Measurements from ENCODE around the gene SLC36A1.
"Not testable (repeated sequence)": the region's sequence is repeated elsewhere in the genome, so short reads cannot be mapped to it uniquely, and the experiment has no call there.

The SLC36A1 gene

GRCh38 chr5:151426347-151426746 is 21.1 kb upstream of the SLC36A1 start:
- H3K9me3 ChIP-seq (ENCODE audit: control insufficient read depth in 1 of 2, low read length in 2 of 2); H3K9ac ChIP-seq (ENCODE audit: low read depth in 1 of 2, low read length in 2 of 2); H3K4me3 ChIP-seq (ENCODE audit: low read depth in 1 of 2, low read length in 2 of 2); H3K27me3 ChIP-seq (ENCODE audit: control insufficient read depth in 1 of 2, insufficient read depth in 2 of 2, low read length in 2 of 2); H3K27ac ChIP-seq (ENCODE audit: low read depth, low read length); H3K4me1 ChIP-seq (ENCODE audit: control insufficient read depth in 1 of 2, insufficient read depth in 2 of 2, low read length in 2 of 2); H3K36me3 ChIP-seq (ENCODE audit: control insufficient read depth in 1 of 2, insufficient read depth in 2 of 2, low read length in 2 of 2): not testable (repeated sequence)

- H3K4me3 ChIP-seq (ENCODE audit: low read depth in 1 of 2, low read length in 2 of 2): no peak overlapping the region
Observed at GRCh38 chr5:151427258-151427657, 20.1 kb upstream of the SLC36A1 start.

GRCh38 chr5:151430731-151431130 is 16.7 kb upstream of the SLC36A1 start:
- no peak overlapping the region for H3K27ac ChIP-seq (ENCODE audit: low read depth, low read length)
- no peak overlapping the region for H3K9ac ChIP-seq (ENCODE audit: low read depth in 1 of 2, low read length in 2 of 2)
- no peak overlapping the region for H3K4me3 ChIP-seq (ENCODE audit: low read depth in 1 of 2, low read length in 2 of 2)
- H3K4me1 ChIP-seq (ENCODE audit: control insufficient read depth in 1 of 2, insufficient read depth in 2 of 2, low read length in 2 of 2): no peaks in the 10 kb centered on the region
- H3K9me3 ChIP-seq (ENCODE audit: control insufficient read depth in 1 of 2, low read length in 2 of 2): no peaks in the 10 kb centered on the region
- no peaks in the 10 kb centered on the region for H3K36me3 ChIP-seq (ENCODE audit: control insufficient read depth in 1 of 2, insufficient read depth in 2 of 2, low read length in 2 of 2)
- H3K27me3 ChIP-seq (ENCODE audit: control insufficient read depth in 1 of 2, insufficient read depth in 2 of 2, low read length in 2 of 2): no peaks in the 10 kb centered on the region

More at GRCh38 chr5:151427258-151427657, 20.1 kb upstream of the SLC36A1 start:
- no peaks in the 10 kb centered on the region for H3K36me3 ChIP-seq (ENCODE audit: control insufficient read depth in 1 of 2, insufficient read depth in 2 of 2, low read length in 2 of 2)
- no peak overlapping the region for H3K9ac ChIP-seq (ENCODE audit: low read depth in 1 of 2, low read length in 2 of 2)
- H3K4me1 ChIP-seq (ENCODE audit: control insufficient read depth in 1 of 2, insufficient read depth in 2 of 2, low read length in 2 of 2): no peaks in the 10 kb centered on the region
- H3K9me3 ChIP-seq (ENCODE audit: control insufficient read depth in 1 of 2, low read length in 2 of 2): no peaks in the 10 kb centered on the region
- no peaks in the 10 kb centered on the region for H3K27me3 ChIP-seq (ENCODE audit: control insufficient read depth in 1 of 2, insufficient read depth in 2 of 2, low read length in 2 of 2)
- H3K27ac ChIP-seq (ENCODE audit: low read depth, low read length): no peak overlapping the region

GRCh38 chr5:151431666-151432065 is 15.7 kb upstream of the SLC36A1 start:
- Histone ChIP-seq H3K9ac (ENCODE audit: low read depth in 1 of 2, low read length in 2 of 2) (no peak overlapping the region), H3K4me3 (ENCODE audit: low read depth in 1 of 2, low read length in 2 of 2) (no peak overlapping the region), H3K36me3 (ENCODE audit: control insufficient read depth in 1 of 2, insufficient read depth in 2 of 2, low read length in 2 of 2) (no peaks in the 10 kb centered on the region), H3K27me3 (ENCODE audit: control insufficient read depth in 1 of 2, insufficient read depth in 2 of 2, low read length in 2 of 2) (no peaks in the 10 kb centered on the region), H3K9me3 (ENCODE audit: control insufficient read depth in 1 of 2, low read length in 2 of 2) (no peaks in the 10 kb centered on the region), H3K27ac (ENCODE audit: low read depth, low read length) (no peak overlapping the region), H3K4me1 (ENCODE audit: control insufficient read depth in 1 of 2, insufficient read depth in 2 of 2, low read length in 2 of 2) (no peaks in the 10 kb centered on the region)

GRCh38 chr5:151432210-151432609 is 15.2 kb upstream of the SLC36A1 start:
- Histone ChIP-seq H3K27ac (ENCODE audit: low read depth, low read length) (no peak overlapping the region), H3K36me3 (ENCODE audit: control insufficient read depth in 1 of 2, insufficient read depth in 2 of 2, low read length in 2 of 2) (no peaks in the 10 kb centered on the region), H3K4me1 (ENCODE audit: control insufficient read depth in 1 of 2, insufficient read depth in 2 of 2, low read length in 2 of 2) (no peaks in the 10 kb centered on the region), H3K9ac (ENCODE audit: low read depth in 1 of 2, low read length in 2 of 2) (no peak overlapping the region), H3K9me3 (ENCODE audit: control insufficient read depth in 1 of 2, low read length in 2 of 2) (no peaks in the 10 kb centered on the region), H3K4me3 (ENCODE audit: low read depth in 1 of 2, low read length in 2 of 2) (no peak overlapping the region), H3K27me3 (ENCODE audit: control insufficient read depth in 1 of 2, insufficient read depth in 2 of 2, low read length in 2 of 2) (no peaks in the 10 kb centered on the region)

GRCh38 chr5:151434570-151435237 is 12.7 kb upstream of the SLC36A1 start:
- Histone ChIP-seq H3K9me3 (ENCODE audit: control insufficient read depth in 1 of 2, low read length in 2 of 2) (no peaks in the 10 kb centered on the region), H3K27ac (ENCODE audit: low read depth, low read length) (no peak overlapping the region), H3K4me3 (ENCODE audit: low read depth in 1 of 2, low read length in 2 of 2) (no peak overlapping the region), H3K27me3 (ENCODE audit: control insufficient read depth in 1 of 2, insufficient read depth in 2 of 2, low read length in 2 of 2) (no peaks in the 10 kb centered on the region), H3K9ac (ENCODE audit: low read depth in 1 of 2, low read length in 2 of 2) (no peak overlapping the region), H3K36me3 (ENCODE audit: control insufficient read depth in 1 of 2, insufficient read depth in 2 of 2, low read length in 2 of 2) (no peaks in the 10 kb centered on the region), H3K4me1 (ENCODE audit: control insufficient read depth in 1 of 2, insufficient read depth in 2 of 2, low read length in 2 of 2) (no peaks in the 10 kb centered on the region)

- peak overlapping the region; percentile 80 to 98 for H3K4me3 ChIP-seq (ENCODE audit: low read depth in 1 of 2, low read length in 2 of 2)
- H3K36me3 ChIP-seq (ENCODE audit: control insufficient read depth in 1 of 2, insufficient read depth in 2 of 2, low read length in 2 of 2): no peaks in the 10 kb centered on the region
- no peak overlapping the region for H3K27ac ChIP-seq (ENCODE audit: low read depth, low read length)
- no peaks in the 10 kb centered on the region for H3K27me3 ChIP-seq (ENCODE audit: control insufficient read depth in 1 of 2, insufficient read depth in 2 of 2, low read length in 2 of 2)
- peaks cover 31 to 36% of the 10 kb centered on the region in 2 donors for H3K4me1 ChIP-seq (ENCODE audit: control insufficient read depth in 1 of 2, insufficient read depth in 2 of 2, low read length in 2 of 2)
- H3K9me3 ChIP-seq (ENCODE audit: control insufficient read depth in 1 of 2, low read length in 2 of 2): no peaks in the 10 kb centered on the region
- H3K9ac ChIP-seq (ENCODE audit: low read depth in 1 of 2, low read length in 2 of 2): peak overlapping the region; percentile 54 to 94
Observed at GRCh38 chr5:151448038-151448985, 909 bp downstream of the SLC36A1 start.

- Histone ChIP-seq H3K36me3 (ENCODE audit: control insufficient read depth in 1 of 2, insufficient read depth in 2 of 2, low read length in 2 of 2) (no peaks in the 10 kb centered on the region), H3K9me3 (ENCODE audit: control insufficient read depth in 1 of 2, low read length in 2 of 2) (no peaks in the 10 kb centered on the region), H3K4me3 (ENCODE audit: low read depth in 1 of 2, low read length in 2 of 2) (peak overlapping the region; percentile 80 to 98), H3K27ac (ENCODE audit: low read depth, low read length) (no peak overlapping the region), H3K27me3 (ENCODE audit: control insufficient read depth in 1 of 2, insufficient read depth in 2 of 2, low read length in 2 of 2) (no peaks in the 10 kb centered on the region), H3K9ac (ENCODE audit: low read depth in 1 of 2, low read length in 2 of 2) (peak overlapping the region; percentile 54 to 55), H3K4me1 (ENCODE audit: control insufficient read depth in 1 of 2, insufficient read depth in 2 of 2, low read length in 2 of 2) (peaks cover 34 to 37% of the 10 kb centered on the region in 2 donors)
Observed at GRCh38 chr5:151449297-151449696, 1.9 kb downstream of the SLC36A1 start.

GRCh38 chr5:151449839-151450238 is 2.4 kb downstream of the SLC36A1 start:
- peak overlapping the region; percentile 80 to 98 for H3K4me3 ChIP-seq (ENCODE audit: low read depth in 1 of 2, low read length in 2 of 2)
- peaks cover 39 to 41% of the 10 kb centered on the region in 2 donors for H3K4me1 ChIP-seq (ENCODE audit: control insufficient read depth in 1 of 2, insufficient read depth in 2 of 2, low read length in 2 of 2)
- no peaks in the 10 kb centered on the region for H3K27me3 ChIP-seq (ENCODE audit: control insufficient read depth in 1 of 2, insufficient read depth in 2 of 2, low read length in 2 of 2)
- no peaks in the 10 kb centered on the region for H3K36me3 ChIP-seq (ENCODE audit: control insufficient read depth in 1 of 2, insufficient read depth in 2 of 2, low read length in 2 of 2)
- H3K27ac ChIP-seq (ENCODE audit: low read depth, low read length): no peak overlapping the region
- H3K9me3 ChIP-seq (ENCODE audit: control insufficient read depth in 1 of 2, low read length in 2 of 2): no peaks in the 10 kb centered on the region
- peak overlapping the region; percentile 21 to 54 for H3K9ac ChIP-seq (ENCODE audit: low read depth in 1 of 2, low read length in 2 of 2)

- H3K4me3 ChIP-seq (ENCODE audit: low read depth in 1 of 2, low read length in 2 of 2): peak overlapping the region; percentile 80 to 98
- H3K4me1 ChIP-seq (ENCODE audit: control insufficient read depth in 1 of 2, insufficient read depth in 2 of 2, low read length in 2 of 2): peaks cover 45 to 49% of the 10 kb centered on the region in 2 donors
- no peaks in the 10 kb centered on the region for H3K27me3 ChIP-seq (ENCODE audit: control insufficient read depth in 1 of 2, insufficient read depth in 2 of 2, low read length in 2 of 2)
- H3K9ac ChIP-seq (ENCODE audit: low read depth in 1 of 2, low read length in 2 of 2): no peak overlapping the region
- H3K27ac ChIP-seq (ENCODE audit: low read depth, low read length): no peak overlapping the region
- H3K36me3 ChIP-seq (ENCODE audit: control insufficient read depth in 1 of 2, insufficient read depth in 2 of 2, low read length in 2 of 2): no peaks in the 10 kb centered on the region
- H3K9me3 ChIP-seq (ENCODE audit: control insufficient read depth in 1 of 2, low read length in 2 of 2): no peaks in the 10 kb centered on the region
Observed at GRCh38 chr5:151450605-151451004, 3.2 kb downstream of the SLC36A1 start.
